Left ventricle myocardium inferior (tissue), 1 donor: ENCODE measurements around the gene HEBP1. TPM values are rescaled to one million over a fixed set of nuclear protein-coding genes. Genes with fewer than 3 reads are reported as not detected.

Source experiments
- DNase-seq: peaks from one replicate; pipeline ENCODE4 v3.0.0-alpha.2; 2020
- H3K27ac ChIP-seq: fragments of 200-600 bp; replicated peaks from 2 replicates; pipeline ENCODE4 v1.8.0; 2021
- H3K27me3 ChIP-seq: fragments of 200-600 bp; 2 replicates; pipeline ENCODE4 v1.8.0; 2021; ENCODE audit warnings: low read depth
- H3K36me3 ChIP-seq: fragments of 200-600 bp; 2 replicates; pipeline ENCODE4 v1.8.0; 2021
- H3K4me1 ChIP-seq: fragments of 200-600 bp; 2 replicates; pipeline ENCODE4 v1.8.0; 2021
- H3K4me3 ChIP-seq: fragments of 200-600 bp; 2 replicates; pipeline ENCODE4 v1.8.0; 2021; ENCODE audit warnings: mild to moderate bottlenecking, moderate library complexity
- H3K9me3 ChIP-seq: fragments of 200-600 bp; replicated peaks from 2 replicates; pipeline ENCODE4 v1.8.0; 2021
- CTCF ChIP-seq: fragments of 200-600 bp; IDR thresholded peaks from 2 replicates; pipeline ENCODE4 v1.8.0; 2021; ENCODE audit warnings: antibody characterized with exemption, mild to moderate bottlenecking, borderline replicate concordance
- intact Hi-C: fragments of 100-400 bp; cut with micrococcal nuclease; formaldehyde crosslinking; loops from one replicate; pipeline ENCODE4 v1.11.0; 2022
- long read RNA-seq: library from polyadenylated mRNA; unstranded; transcript quantifications from one replicate; pipeline ENCODE4 v2.0.0, GENCODE V29; 2021
- total RNA-seq: library from RNA; stranded (reverse); fragmentation: NEBNext Ultra II Directional; extraction: Animal tissue kit (Norgen Biotek cat#: 25700); gene quantifications from one replicate; pipeline ENCODE4 v1.2.1, GENCODE V29; 2021
- donor health status: DM: no; HTN: yes; CAD: no; lungs with severe emphysema.

Gene HEBP1, protein sequence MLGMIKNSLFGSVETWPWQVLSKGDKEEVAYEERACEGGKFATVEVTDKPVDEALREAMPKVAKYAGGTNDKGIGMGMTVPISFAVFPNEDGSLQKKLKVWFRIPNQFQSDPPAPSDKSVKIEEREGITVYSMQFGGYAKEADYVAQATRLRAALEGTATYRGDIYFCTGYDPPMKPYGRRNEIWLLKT
- total RNA-seq = 65.4 TPM
- long read RNA-seq, transcript HEBP1-201 (4 exons, 1,173 nt) = major isoform, 66 of 73 reads
- long read RNA-seq, partial matches to known transcripts = 3 of 73 reads
- long read RNA-seq, other reads (novel, unspliced or antisense) = 3 of 73 reads

DNA sequence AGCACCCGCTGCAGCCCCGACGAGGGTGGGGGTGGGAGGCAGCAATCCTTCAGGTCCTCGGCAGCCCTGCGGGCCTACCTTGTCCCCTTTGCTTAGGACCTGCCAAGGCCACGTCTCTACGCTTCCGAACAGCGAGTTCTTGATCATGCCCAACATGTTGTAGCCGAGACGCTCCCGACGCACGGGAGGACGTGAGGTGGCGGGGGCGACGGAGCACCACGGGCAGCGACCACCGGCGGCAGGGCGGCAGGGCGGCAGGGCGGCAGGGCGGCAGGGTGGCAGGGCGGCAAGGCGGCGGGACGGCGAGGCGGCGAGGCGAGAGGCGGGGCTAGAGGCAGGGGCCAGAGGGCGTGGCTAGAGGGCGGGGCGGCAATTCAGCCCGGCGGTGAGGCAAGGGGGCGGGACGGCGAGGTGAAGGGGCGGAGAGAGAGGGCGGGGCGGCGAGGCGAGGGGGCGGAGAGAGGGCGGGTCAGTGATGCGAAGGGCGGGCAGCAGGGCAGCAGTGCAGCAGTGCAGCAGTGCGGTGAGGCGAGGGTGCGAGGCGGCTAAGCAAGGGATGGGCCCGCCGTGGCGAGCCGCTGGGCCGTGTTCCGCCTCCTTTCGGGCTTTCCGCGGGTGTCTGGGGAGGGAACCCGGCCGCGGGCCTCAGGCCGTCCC is at the start of gene HEBP1:
Gene HEBP1 (minus strand): TSS at position 307 of the 657 bp plus-strand sequence. CDS start 151 bp downstream, at position 156.
- no peaks in the 10 kb centered on the region for H3K27me3 ChIP-seq

GRCh38 chr12:13049816-13050215 is 49.8 kb upstream of the HEBP1 start:
- intact Hi-C loops = no loop called here

More for the DNA sequence above, at the start of gene HEBP1:
- Histone ChIP-seq H3K27ac (peak within 1 kb of the TSS; percentile 92), H3K4me1 (peaks cover 57% of the 10 kb centered on the region), H3K9me3 (no peaks in the 10 kb centered on the region), H3K36me3 (no peaks in the 10 kb centered on the region), H3K4me3 (peak within 1 kb of the TSS; percentile 86)
- DNase-seq = peak; percentile 97
- intact Hi-C loops = loop anchor here (5.0 kb wide), 1 partner anchor 212 kb away; no protein-coding TSS in a partner anchor
- no peak for TF ChIP-seq CTCF

GRCh38 chr12:13046964-13047363 is 46.9 kb upstream of the HEBP1 start:
- intact Hi-C loops = no loop called here
- peaks cover 23% of the 10 kb centered on the region for H3K4me1 ChIP-seq
- H3K27me3 ChIP-seq = no peaks in the 10 kb centered on the region
- no peak for DNase-seq
- H3K9me3 ChIP-seq = no peaks in the 10 kb centered on the region
- TF ChIP-seq CTCF = no peak
- no peak overlapping the region for H3K27ac ChIP-seq
- H3K36me3 ChIP-seq = no peaks in the 10 kb centered on the region
- no peak overlapping the region for H3K4me3 ChIP-seq

More at GRCh38 chr12:13049816-13050215, 49.8 kb upstream of the HEBP1 start:
- H3K4me3 ChIP-seq = no peak overlapping the region
- H3K36me3 ChIP-seq = no peaks in the 10 kb centered on the region
- H3K9me3 ChIP-seq = peaks cover 16% of the 10 kb centered on the region
- peaks cover 11% of the 10 kb centered on the region for H3K4me1 ChIP-seq
- peak; percentile 18 for DNase-seq
- H3K27ac ChIP-seq = no peak overlapping the region
- no peak for TF ChIP-seq CTCF
- H3K27me3 ChIP-seq = no peaks in the 10 kb centered on the region

GRCh38 chr12:13045816-13046215 is 45.8 kb upstream of the HEBP1 start:
- no peaks in the 10 kb centered on the region for H3K36me3 ChIP-seq
- TF ChIP-seq CTCF = no peak
- intact Hi-C loops = no loop called here
- no peak for DNase-seq
- H3K4me1 ChIP-seq = peaks cover 23% of the 10 kb centered on the region
- no peaks in the 10 kb centered on the region for H3K27me3 ChIP-seq
- H3K27ac ChIP-seq = no peak overlapping the region
- H3K9me3 ChIP-seq = no peaks in the 10 kb centered on the region
- no peak overlapping the region for H3K4me3 ChIP-seq

- DNase-seq = no peak
- intact Hi-C loops = no loop called here
- Histone ChIP-seq H3K27me3 (no peaks in the 10 kb centered on the region), H3K9me3 (no peaks in the 10 kb centered on the region), H3K4me1 (peaks cover 17% of the 10 kb centered on the region), H3K27ac (no peak overlapping the region), H3K4me3 (peak overlapping the region; percentile 82), H3K36me3 (no peaks in the 10 kb centered on the region)
- TF ChIP-seq CTCF = no peak
These were observed 44.8 kb upstream of the HEBP1 start for GRCh38 chr12:13044906-13045299.
